ENCODE data around the gene MEIOB. TPM values are rescaled to one million over a fixed set of nuclear protein-coding genes. Genes with fewer than 3 reads are reported as not detected.

The MEIOB gene
- total RNA-seq, 1 experiment from 2014 or later, result 1.4 TPM

- no peak for TF ChIP-seq AR (CRISPR knock-in tag; IDR thresholded peaks at IDR 0.05)
- no peak for TF ChIP-seq USF1 (CRISPR knock-in tag; IDR thresholded peaks at IDR 0.05)
- TF ChIP-seq ZBTB21 (CRISPR knock-in tag; IDR thresholded peaks at IDR 0.05; ENCODE audit: borderline replicate concordance), result no peak
- TF ChIP-seq OVOL2 (CRISPR knock-in tag; IDR thresholded peaks at IDR 0.05; ENCODE audit: borderline replicate concordance), result no peak
- TF ChIP-seq CDX4 (CRISPR knock-in tag; IDR thresholded peaks at IDR 0.05; ENCODE audit: borderline replicate concordance), result no peak
These were observed 54.2 kb downstream of the MEIOB start (continued) for GRCh38 chr16:1817716-1818115.

- ATAC-seq, result no peak
- H3K27ac Mint-ChIP-seq, result no peak overlapping the region
- no peaks in the 10 kb centered on the region for H3K27me3 Mint-ChIP-seq (ENCODE audit: low read depth)
- no peaks in the 10 kb centered on the region for H3K4me1 Mint-ChIP-seq
- H3K36me3 Mint-ChIP-seq, result peaks cover 6% of the 10 kb centered on the region
- ChIA-PET CTCF (no interaction called here), POLR2A (no interaction called here)
- no peaks in the 10 kb centered on the region for H3K9me3 Mint-ChIP-seq
- no peak for DNase-seq (ENCODE audit: low spot score)
- no peak overlapping the region for H3K4me3 Mint-ChIP-seq
- no peak for TF ChIP-seq IRF1 (CRISPR knock-in tag; IDR thresholded peaks at IDR 0.05)
- no peak for TF ChIP-seq CDX4 (CRISPR knock-in tag; IDR thresholded peaks at IDR 0.05; ENCODE audit: borderline replicate concordance)
- TF ChIP-seq ATF1 (CRISPR knock-in tag; IDR thresholded peaks at IDR 0.05), result no peak
- TF ChIP-seq RORB (CRISPR knock-in tag; IDR thresholded peaks at IDR 0.05), result no peak
- TF ChIP-seq ZNF532 (CRISPR knock-in tag; IDR thresholded peaks at IDR 0.05; ENCODE audit: borderline replicate concordance), result no peak
- TF ChIP-seq ZNF425 (CRISPR knock-in tag; conservative IDR thresholded peaks at IDR 0.05), result no peak
- no peak for TF ChIP-seq AFF4 (CRISPR knock-in tag; IDR thresholded peaks at IDR 0.05; ENCODE audit: borderline replicate concordance)
- TF ChIP-seq HMGXB4 (CRISPR knock-in tag; IDR thresholded peaks at IDR 0.05), result no peak
- no peak for TF ChIP-seq FOXJ3 (CRISPR knock-in tag; IDR thresholded peaks at IDR 0.05; ENCODE audit: borderline replicate concordance)
These were observed 54.7 kb downstream of the MEIOB start for GRCh38 chr16:1817276-1817589.
